Measurements from ENCODE around the gene PAM. TPM values are rescaled to one million over a fixed set of nuclear protein-coding genes. Genes with fewer than 3 reads are reported as not detected.

PAM gene
- total RNA-seq, 1 donor from 2014 or later, result 267 TPM

DNA sequence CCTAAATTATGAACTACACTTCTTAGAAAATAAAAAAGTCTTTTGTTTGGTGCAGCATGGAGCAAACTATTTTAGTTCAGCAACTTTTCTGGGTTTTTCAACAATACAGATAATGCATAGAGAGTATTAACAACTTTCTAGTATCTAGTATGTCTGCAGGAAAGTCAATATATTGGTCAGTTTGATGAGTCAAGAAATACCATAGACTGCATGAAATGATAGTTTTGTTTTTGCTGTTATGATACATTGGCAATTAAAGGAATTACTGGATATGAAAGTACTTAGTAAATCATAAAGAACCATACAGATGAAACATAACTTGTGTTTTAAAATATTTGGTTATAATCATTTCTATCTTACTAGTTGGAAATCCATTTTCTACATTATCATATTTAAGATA is 191.3 kb downstream of the PAM start:
- H3K27me3 Mint-ChIP-seq (ENCODE audit: unreplicated experiment), result no peaks in the 10 kb centered on the region
- H3K4me1 Mint-ChIP-seq (ENCODE audit: unreplicated experiment), result no peaks in the 10 kb centered on the region
- peaks cover 20% of the 10 kb centered on the region for H3K36me3 Mint-ChIP-seq (ENCODE audit: unreplicated experiment)
- DNase-seq (ENCODE audit: extremely low spot score, unreplicated experiment), result no peak
- TF ChIP-seq, protein P1, sequence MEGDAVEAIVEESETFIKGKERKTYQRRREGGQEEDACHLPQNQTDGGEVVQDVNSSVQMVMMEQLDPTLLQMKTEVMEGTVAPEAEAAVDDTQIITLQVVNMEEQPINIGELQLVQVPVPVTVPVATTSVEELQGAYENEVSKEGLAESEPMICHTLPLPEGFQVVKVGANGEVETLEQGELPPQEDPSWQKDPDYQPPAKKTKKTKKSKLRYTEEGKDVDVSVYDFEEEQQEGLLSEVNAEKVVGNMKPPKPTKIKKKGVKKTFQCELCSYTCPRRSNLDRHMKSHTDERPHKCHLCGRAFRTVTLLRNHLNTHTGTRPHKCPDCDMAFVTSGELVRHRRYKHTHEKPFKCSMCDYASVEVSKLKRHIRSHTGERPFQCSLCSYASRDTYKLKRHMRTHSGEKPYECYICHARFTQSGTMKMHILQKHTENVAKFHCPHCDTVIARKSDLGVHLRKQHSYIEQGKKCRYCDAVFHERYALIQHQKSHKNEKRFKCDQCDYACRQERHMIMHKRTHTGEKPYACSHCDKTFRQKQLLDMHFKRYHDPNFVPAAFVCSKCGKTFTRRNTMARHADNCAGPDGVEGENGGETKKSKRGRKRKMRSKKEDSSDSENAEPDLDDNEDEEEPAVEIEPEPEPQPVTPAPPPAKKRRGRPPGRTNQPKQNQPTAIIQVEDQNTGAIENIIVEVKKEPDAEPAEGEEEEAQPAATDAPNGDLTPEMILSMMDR (IDR thresholded peaks at IDR 0.05), result no peak
- no peak overlapping the region for H3K27ac Mint-ChIP-seq (ENCODE audit: unreplicated experiment)
- no peak overlapping the region for H3K4me3 Mint-ChIP-seq (ENCODE audit: unreplicated experiment)
- no peaks in the 10 kb centered on the region for H3K9me3 Mint-ChIP-seq (ENCODE audit: unreplicated experiment)

DNA sequence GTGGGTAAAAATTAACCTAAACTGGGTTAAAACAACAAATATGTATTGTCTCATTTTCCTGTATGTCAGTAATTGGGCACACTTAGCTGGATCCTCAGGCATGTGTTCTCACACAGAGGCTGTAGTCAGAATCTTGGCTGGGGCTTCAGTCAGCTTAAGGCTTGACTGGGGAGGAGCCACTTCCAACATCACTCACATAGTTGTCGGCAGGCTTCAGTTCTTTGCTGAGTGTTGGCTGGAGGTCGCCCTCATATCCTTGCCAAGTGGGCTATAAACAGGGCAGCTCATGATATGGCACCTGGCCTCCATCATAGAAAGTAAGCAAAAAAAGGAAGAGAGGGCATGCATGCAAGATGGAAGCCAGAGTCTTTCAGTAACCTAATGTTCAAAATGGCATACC is 191.9 kb downstream of the PAM start:
- Mint-ChIP-seq H3K9me3 (ENCODE audit: unreplicated experiment) (no peaks in the 10 kb centered on the region), H3K27ac (ENCODE audit: unreplicated experiment) (no peak overlapping the region), H3K4me3 (ENCODE audit: unreplicated experiment) (no peak overlapping the region), H3K27me3 (ENCODE audit: unreplicated experiment) (no peaks in the 10 kb centered on the region), H3K36me3 (ENCODE audit: unreplicated experiment) (peaks cover 22% of the 10 kb centered on the region), H3K4me1 (ENCODE audit: unreplicated experiment) (no peaks in the 10 kb centered on the region)
- no peak for DNase-seq (ENCODE audit: extremely low spot score, unreplicated experiment)
- TF ChIP-seq, protein P1 (IDR thresholded peaks at IDR 0.05), result no peak

DNA sequence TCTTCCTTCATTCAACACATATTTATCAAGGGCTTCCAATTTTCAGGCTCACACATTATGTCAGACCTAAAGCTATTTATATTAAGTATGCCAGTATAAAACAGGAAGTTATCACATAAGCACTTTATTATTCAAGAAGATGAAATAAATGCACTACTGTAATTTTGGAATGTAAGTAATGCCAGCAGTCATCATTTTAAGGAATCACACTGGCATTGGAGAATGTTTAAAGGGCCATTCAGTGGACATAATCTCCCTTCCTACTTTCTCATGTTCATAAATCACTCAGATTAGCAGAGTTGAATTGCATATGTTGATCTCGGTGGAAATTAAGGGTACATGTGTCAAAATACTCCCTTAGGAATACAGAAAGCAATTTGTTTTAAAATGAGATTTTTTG is 200.4 kb downstream of the PAM start:
- peaks cover 23% of the 10 kb centered on the region for H3K36me3 Mint-ChIP-seq (ENCODE audit: unreplicated experiment)
- no peaks in the 10 kb centered on the region for H3K27me3 Mint-ChIP-seq (ENCODE audit: unreplicated experiment)
- no peak for DNase-seq (ENCODE audit: extremely low spot score, unreplicated experiment)
- H3K27ac Mint-ChIP-seq (ENCODE audit: unreplicated experiment), result no peak overlapping the region
- H3K4me3 Mint-ChIP-seq (ENCODE audit: unreplicated experiment), result no peak overlapping the region
- TF ChIP-seq, protein P1 (IDR thresholded peaks at IDR 0.05), result no peak
- peaks cover 21% of the 10 kb centered on the region for H3K4me1 Mint-ChIP-seq (ENCODE audit: unreplicated experiment)
- no peaks in the 10 kb centered on the region for H3K9me3 Mint-ChIP-seq (ENCODE audit: unreplicated experiment)

DNA sequence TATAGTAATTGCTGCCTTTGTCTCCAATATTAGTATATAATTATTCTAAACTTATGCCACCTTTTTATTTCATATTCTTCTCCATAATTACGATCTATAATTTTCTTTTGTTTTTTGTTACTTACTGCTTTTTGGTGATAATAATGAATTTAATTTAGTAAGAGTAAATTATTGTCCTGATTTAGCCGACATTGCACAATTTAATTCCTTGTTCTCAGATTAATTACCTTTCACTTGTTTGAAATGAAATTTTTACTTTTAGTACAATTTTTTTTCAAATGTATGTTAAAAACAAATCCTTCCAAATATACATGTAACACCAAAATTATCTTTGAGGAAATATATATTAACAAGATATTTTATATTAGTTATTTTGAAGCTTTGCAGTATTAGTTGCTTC is 201.5 kb downstream of the PAM start:
- Mint-ChIP-seq H3K4me1 (ENCODE audit: unreplicated experiment) (peaks cover 21% of the 10 kb centered on the region), H3K27me3 (ENCODE audit: unreplicated experiment) (no peaks in the 10 kb centered on the region), H3K27ac (ENCODE audit: unreplicated experiment) (no peak overlapping the region)

DNA sequence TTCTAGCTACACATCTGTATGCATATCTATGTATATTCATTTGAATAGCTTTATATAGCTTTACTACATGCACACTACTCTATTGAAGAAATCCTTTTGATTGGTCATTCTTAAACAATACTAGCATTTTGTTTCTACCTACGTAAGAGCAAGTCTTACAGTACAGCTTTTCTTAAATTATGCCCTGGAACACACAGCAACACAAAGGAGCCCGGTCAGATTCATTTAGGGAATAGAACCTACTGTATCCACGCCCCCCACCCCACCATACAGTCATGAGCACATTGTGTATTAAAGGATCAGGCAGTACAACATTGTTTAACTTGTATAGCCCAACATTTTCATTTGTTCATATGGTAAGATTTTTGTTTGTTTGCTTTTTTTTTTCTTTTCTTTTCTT is 202.0 kb downstream of the PAM start:
- DNase-seq (ENCODE audit: extremely low spot score, unreplicated experiment), result no peak
- Mint-ChIP-seq H3K4me3 (ENCODE audit: unreplicated experiment) (no peak overlapping the region), H3K9me3 (ENCODE audit: unreplicated experiment) (no peaks in the 10 kb centered on the region), H3K27ac (ENCODE audit: unreplicated experiment) (peak overlapping the region; percentile 56), H3K36me3 (ENCODE audit: unreplicated experiment) (peaks cover 15% of the 10 kb centered on the region), H3K4me1 (ENCODE audit: unreplicated experiment) (peaks cover 21% of the 10 kb centered on the region), H3K27me3 (ENCODE audit: unreplicated experiment) (no peaks in the 10 kb centered on the region)
- TF ChIP-seq, protein P1 (IDR thresholded peaks at IDR 0.05), result no peak

More for the DNA sequence above, 201.5 kb downstream of the PAM start:
- Mint-ChIP-seq H3K9me3 (ENCODE audit: unreplicated experiment) (no peaks in the 10 kb centered on the region), H3K4me3 (ENCODE audit: unreplicated experiment) (no peak overlapping the region), H3K36me3 (ENCODE audit: unreplicated experiment) (peaks cover 15% of the 10 kb centered on the region)
- DNase-seq (ENCODE audit: extremely low spot score, unreplicated experiment), result no peak
- TF ChIP-seq, protein P1 (IDR thresholded peaks at IDR 0.05), result no peak
